ENCODE data around the gene DENND11.

Gene DENND11

GRCh38 chr7:141676618-141677017 lies 25.3 kb downstream of the DENND11 start:
- no peak for DNase-seq (ENCODE audit: low read depth)

DNA sequence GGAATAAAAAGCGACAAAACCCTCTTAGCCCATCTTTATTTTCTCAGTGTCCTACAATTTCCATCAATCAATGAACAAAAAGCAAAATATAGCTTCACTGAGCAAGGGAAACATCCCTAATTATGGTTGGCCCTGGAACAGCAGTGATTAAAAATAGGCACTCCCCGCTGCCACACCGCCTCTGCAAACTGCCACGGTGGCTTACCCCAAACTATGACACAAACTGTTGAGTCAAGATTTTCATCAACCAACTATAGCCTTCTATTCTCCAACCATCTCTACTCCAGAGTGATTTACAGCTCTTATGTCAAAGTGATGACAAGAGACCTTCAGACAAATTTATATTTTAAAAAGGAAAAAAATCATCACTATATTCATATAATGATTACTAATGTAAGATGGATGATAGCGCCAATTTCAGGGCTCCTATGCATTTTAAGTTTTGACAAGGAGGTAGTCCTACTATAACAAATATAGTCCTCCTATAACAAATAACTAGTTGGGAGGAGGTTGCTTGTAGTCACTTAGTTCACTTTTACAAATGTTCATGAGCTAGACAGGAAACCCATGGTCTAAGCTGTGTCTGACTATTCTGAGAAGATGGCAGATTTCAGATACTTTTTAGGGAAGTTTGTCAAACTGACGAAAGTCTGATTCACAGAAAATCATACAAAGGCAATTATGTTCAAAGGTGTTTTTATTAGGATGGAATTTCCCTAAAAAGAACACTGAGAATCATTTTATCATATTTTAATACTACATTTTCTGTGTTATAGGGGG lies 26.3 kb downstream of the DENND11 start:
- DNase-seq (ENCODE audit: low read depth), result no peak

- no peak for DNase-seq (ENCODE audit: low read depth)
Observed at GRCh38 chr7:141674702-141675101, 27.3 kb downstream of the DENND11 start.

DNA sequence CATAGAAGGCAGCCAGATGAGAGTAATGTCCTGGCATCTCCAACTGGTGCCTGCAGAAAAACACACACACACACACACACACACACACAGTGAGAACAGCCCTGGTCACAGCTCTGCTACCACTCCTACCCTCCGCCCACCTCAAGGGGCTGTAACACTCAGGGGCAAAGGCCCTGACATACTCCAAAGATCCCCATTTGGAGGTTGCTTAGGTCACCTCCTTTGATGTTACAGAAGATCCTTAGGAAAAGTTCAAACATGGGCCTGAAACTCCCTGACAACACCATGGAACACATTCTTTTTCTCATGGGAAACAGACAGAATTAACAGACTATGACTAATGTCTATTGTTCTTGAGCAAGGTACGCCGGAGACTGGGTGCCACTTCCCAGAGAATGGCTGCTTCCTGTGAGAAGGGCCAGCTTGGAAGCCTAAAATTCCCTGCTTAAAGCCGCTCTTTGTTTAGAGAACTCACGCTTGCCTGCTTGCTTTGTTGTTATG lies 27.7 kb downstream of the DENND11 start:
- no peak for DNase-seq (ENCODE audit: low read depth)

DNA sequence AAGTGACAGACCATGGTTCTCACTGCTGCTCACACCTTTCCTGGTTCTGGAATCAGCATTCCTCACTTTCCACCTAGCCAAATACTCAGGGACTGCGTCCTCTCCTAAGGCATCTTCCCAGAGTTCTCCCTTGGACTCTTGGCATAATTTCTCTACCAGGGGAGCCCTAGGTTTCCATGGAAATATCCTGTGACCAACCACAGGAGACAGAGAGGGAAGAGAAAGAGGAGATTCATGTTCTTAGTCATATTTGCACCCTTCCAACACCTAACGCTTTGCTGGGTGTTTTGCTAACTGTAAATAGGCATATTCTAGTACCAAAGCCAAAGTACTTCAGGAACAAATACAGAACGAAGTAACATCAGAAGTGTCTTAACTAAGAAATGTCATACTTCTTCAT lies 28.6 kb downstream of the DENND11 start:
- no peak for DNase-seq (ENCODE audit: low read depth)

DNA sequence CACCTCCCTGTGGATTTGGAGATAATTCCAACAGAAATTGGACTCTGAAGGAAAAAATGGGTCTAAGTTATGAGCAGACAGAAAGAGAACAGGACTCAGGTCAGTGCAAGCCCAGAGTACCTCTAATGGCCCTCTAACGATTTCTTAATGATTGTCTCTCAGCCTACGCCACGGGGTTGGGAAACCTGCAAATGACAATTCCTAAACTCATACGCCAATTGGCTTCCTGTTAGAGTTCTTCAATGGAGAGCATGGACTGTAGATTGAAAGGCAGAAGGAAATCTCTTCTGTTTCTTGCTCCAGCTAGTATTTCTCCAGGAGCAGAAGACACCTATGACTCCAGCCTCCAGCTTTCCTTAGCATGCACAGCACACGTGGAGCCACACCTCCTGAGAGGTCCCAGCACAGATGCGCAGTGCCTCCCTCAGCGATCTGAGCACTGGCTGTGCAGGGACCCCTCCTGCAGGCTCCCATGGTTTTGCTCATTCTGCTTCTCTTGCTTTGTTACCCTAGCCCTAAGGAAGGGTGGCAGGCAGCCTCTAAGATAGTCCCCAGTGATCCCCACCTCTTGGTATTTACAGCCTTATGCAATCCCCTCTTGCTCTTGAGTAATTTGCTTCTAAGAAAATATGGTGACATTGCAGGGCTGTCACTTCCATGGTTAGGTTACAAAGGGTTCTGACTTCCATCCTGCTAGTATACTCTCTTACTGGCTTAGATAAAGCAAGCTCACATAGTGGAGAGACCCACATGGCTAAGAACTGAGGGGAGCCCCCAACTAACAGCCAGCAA lies 30.1 kb downstream of the DENND11 start:
- no peak for DNase-seq (ENCODE audit: low read depth)

DNA sequence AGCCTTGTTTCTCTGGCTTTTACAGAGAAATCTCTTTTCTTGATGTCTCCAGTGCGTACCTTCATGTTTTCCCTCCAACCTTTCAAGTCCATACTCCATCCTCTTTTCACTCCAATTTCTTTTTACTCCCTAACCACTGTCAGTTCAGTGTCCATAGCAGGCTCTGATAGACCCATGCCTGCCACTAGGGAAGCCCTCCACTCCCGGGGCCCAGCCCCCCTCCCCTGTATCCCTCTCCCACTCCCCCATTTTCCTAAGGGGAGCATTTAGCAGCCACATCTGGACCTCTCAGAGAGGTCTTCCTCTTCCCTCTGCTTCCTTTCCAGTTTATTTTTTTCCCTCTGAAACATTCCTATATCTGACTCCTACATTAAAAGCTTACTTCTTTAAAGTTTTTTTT lies 33.1 kb downstream of the DENND11 start:
- no peak for DNase-seq (ENCODE audit: low read depth)

- no peak for DNase-seq (ENCODE audit: low read depth)
Observed at GRCh38 chr7:141666071-141666470, 35.9 kb downstream of the DENND11 start.

GRCh38 chr7:141665208-141666035 lies 36.5 kb downstream of the DENND11 start:
- no peak for DNase-seq (ENCODE audit: low read depth)

DNA sequence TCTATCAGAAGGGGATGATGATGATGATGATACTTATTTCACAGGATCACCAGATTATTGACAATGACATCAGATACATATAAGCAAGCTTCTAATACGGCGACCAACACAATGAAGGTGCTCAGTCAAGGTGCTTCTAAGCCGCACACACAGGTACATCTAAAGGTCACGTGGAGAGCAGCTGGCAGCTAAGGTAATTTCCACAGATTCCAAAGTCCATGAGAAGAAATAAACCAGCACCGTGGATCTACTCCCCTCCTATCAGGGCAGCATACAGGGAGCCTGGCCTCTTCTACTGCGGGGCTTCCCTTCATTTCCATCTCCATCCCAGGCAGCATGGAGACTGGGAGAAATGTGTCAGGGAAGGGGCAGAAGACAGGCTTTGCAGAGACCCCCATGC lies 37.5 kb downstream of the DENND11 start:
- DNase-seq (ENCODE audit: low read depth), result no peak

DNA sequence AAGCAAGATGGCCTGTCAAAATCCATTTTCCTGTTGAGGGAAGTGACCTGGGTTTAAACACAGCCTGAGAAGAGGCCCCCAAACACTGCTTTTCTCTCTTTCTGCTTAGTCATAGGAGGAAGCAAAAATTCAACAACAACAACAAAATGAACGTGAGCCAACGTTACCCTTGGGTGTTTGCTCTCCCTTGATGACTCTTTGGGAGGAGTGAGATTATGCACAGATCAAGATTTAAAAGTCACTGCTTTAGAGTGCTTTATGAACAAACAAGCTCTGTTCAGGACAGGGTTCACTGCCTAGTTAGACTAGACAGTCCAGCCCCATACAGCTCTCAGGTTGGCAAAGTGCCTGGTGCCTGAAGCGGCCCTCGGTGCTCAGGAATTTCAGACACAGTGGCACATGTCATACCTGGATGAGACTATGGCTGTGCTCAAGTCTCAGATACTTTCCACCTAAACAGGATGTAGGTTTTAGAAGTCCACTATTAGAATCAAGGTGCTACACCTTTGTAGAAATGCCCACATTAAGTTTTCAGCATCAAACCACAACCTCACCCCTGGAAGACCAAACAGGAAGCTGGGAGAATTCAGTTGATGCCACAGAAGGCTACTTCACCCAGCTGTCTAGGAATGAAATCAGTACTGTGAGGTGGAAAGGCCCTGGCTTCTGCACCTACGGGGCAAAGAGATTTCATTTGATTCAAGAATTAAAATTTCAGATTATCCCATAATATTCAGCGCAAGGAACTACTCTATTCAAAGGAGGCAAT lies 38.7 kb downstream of the DENND11 start:
- DNase-seq (ENCODE audit: low read depth), result no peak

GRCh38 chr7:141660259-141660658 lies 41.7 kb downstream of the DENND11 start:
- no peak for DNase-seq (ENCODE audit: low read depth)

DNA sequence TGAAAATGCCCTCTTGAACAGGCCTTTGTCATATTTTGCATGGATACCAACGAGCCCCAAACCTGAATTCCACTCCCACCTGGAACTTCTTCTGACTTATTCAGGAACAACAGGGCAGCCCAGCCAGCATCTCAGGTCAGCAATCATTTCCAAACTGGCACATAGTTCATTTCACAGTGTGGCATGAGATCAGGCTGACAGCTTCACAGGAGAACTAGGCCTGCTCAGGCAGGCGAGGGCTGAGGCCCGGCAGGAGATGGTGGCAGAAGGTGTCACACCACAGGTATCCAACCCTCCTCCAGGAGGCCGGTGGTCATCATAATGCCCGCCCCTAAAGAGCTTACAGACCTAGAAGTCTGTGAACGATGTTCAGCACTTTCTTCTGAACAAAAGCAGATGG lies 42.5 kb downstream of the DENND11 start:
- DNase-seq (ENCODE audit: low read depth), result no peak

DNA sequence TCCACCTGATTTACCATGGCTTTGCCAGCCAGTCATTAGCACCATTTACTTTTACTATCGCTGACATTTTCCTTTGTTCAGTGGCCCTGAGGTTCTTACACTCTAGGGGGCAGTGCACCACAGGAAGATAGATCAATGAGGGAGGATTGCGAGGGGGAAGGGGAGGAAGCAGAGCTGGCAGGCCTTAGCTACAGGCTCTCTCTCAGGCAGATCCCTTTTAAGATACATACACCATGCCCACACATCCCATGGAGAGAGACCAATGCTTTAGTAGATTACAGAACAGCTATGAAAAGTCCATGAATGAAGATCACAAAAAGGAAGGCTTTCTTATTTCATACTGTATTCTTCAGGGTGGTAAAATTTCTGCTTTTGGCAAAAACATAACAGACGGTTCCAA lies 47.4 kb downstream of the DENND11 start:
- DNase-seq (ENCODE audit: low read depth), result peak; percentile 39

DNA sequence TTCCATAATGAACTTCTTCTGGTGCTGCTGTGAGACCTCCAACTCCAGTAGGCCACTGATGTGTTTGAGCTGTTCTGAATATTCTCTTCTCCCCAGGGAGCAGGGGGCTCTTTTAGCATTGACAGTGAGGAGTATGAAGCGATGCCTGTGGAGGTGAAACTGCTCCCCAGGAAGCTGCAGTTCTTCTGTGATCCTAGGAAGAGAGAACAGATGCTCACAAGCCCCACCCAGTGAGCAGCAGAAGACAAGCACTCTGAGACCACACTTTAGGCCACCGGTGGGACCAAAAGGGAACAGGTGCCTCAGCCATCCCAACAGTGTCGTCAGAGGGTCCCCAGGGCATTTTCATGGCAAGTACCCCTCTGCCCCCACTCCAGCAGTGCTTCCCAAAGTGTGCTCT lies 49.3 kb downstream of the DENND11 start:
- no peak for DNase-seq (ENCODE audit: low read depth)
